ENCODE data around the gene NT5DC1. TPM values are rescaled to one million over a fixed set of nuclear protein-coding genes. Genes with fewer than 3 reads are reported as not detected.

Gene NT5DC1
- total and polyA plus RNA-seq, 10 donors = 7.4 to 47.5 (median 13.6) TPM

DNA sequence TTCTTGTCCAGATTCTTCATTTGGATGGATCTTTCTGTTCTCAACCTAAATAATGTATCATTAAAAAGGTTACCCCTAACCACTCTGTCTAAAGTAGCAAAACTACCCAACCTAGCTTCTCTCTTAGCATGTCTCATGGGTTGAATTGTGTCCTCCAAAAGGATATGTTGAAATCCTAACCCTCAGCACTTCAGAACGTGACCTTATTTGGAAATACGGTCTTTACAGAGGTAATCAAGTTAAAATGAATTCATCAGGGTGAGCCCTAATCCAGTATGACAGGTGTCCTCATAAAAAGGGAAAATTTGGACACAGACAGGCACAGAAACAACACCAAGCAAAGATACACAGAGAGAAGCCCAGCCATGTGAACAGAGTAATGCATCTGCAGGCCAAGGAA is 33.9 kb upstream of the NT5DC1 start:
- H3K36me3 ChIP-seq = no peaks in the 10 kb centered on the region
- intact Hi-C loops (cut with DNase I; ENCODE audit: low total_unique reads) = no loop called here
- 65 to 88% (median 76%) methylated on average over 2 of the region's 2 CpGs for WGBS, 5 donors

DNA sequence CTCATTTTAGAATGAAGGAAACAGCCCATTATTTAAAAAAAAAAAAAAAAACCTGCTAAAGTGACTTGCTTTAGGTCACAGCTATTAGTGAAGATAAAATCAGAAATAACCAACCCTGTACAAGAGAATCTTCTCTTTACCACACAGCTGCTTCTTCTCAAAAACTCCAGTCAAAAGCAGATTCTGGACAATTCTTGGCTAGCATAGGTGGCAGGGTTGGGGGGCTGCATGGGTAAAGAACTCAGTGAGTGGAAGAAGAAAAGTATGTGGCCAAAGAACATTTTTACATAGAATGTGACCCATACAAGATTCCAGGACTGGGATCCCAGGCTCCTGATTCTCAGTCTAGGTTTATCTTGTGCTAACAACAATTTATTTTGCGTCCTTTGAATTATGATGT is 30.6 kb upstream of the NT5DC1 start:
- no peak for DNase-seq
- Histone ChIP-seq H3K9me3 (no peaks in the 10 kb centered on the region), H3K4me1 (no peaks in the 10 kb centered on the region), H3K27ac (no peak overlapping the region), H3K4me3 (no peak overlapping the region), H3K36me3 (no peaks in the 10 kb centered on the region), H3K27me3 (replicated peaks in 1 of 7) (no peaks in the 10 kb centered on the region)
- intact Hi-C loops (cut with DNase I; ENCODE audit: low total_unique reads) = no loop called here
- TF ChIP-seq POLR2AphosphoS5 (IDR thresholded peaks at IDR 0.05) = no peak
- no peak for TF ChIP-seq POLR2A (IDR thresholded peaks at IDR 0.05)
- TF ChIP-seq, protein P1, sequence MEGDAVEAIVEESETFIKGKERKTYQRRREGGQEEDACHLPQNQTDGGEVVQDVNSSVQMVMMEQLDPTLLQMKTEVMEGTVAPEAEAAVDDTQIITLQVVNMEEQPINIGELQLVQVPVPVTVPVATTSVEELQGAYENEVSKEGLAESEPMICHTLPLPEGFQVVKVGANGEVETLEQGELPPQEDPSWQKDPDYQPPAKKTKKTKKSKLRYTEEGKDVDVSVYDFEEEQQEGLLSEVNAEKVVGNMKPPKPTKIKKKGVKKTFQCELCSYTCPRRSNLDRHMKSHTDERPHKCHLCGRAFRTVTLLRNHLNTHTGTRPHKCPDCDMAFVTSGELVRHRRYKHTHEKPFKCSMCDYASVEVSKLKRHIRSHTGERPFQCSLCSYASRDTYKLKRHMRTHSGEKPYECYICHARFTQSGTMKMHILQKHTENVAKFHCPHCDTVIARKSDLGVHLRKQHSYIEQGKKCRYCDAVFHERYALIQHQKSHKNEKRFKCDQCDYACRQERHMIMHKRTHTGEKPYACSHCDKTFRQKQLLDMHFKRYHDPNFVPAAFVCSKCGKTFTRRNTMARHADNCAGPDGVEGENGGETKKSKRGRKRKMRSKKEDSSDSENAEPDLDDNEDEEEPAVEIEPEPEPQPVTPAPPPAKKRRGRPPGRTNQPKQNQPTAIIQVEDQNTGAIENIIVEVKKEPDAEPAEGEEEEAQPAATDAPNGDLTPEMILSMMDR (IDR thresholded peaks at IDR 0.05 in 8 of 11, conservative IDR thresholded peaks at IDR 0.05 in 3 of 11) = no peak
- WGBS, 5 donors = 91 to 97% (median 93%) methylated on average over 1 of the region's 1 CpG

More for the DNA sequence above, 33.9 kb upstream of the NT5DC1 start:
- H3K27me3 ChIP-seq (replicated peaks in 1 of 7) = no peaks in the 10 kb centered on the region
- no peaks in the 10 kb centered on the region for H3K4me1 ChIP-seq
- no peak overlapping the region for H3K27ac ChIP-seq
- DNase-seq = no peak
- TF ChIP-seq POLR2AphosphoS5 (IDR thresholded peaks at IDR 0.05) (no peak), POLR2A (IDR thresholded peaks at IDR 0.05) (no peak)
- TF ChIP-seq, protein P1 (IDR thresholded peaks at IDR 0.05 in 8 of 11, conservative IDR thresholded peaks at IDR 0.05 in 3 of 11) = no peak
- no peaks in the 10 kb centered on the region for H3K9me3 ChIP-seq
- H3K4me3 ChIP-seq = no peak overlapping the region

DNA sequence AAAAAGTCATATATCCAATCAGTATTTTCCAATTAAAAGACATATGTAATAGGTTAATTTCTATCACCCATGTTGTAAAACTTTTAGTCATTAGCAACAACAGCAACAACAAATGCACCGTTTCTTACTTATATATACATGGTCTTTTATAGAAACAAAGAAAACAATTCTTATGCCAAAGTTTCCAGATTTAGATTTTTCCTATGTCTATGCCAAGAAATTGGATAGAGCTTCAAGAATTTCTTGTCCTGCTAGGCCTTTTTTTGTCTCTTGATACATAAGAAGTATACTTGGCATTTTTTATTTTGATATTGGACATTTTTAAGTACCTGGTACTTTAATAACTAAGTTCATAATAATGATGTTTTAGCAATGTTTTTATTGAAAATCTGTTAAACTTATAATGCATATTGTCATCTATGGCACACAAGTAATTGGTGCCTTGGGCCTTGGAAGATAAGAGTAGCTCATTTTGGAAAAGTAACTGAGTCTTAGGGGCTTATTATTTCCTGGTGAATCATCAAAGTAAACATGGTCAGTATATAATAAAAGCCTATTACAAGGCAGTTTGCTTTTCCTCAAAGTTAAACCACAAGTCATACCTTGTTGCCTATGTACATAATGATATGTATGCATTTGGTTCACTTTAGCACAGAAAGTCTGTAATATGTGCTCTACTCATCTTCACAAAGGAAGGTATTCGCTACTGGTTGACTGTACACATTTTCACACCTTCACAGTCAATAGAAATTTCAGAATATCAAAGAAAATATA is 29.9 kb upstream of the NT5DC1 start:
- 80 to 90% (median 85%) methylated on average over 2 of the region's 2 CpGs for WGBS, 5 donors
- Histone ChIP-seq H3K4me1 (no peaks in the 10 kb centered on the region), H3K9me3 (no peaks in the 10 kb centered on the region), H3K27ac (no peak overlapping the region), H3K36me3 (no peaks in the 10 kb centered on the region), H3K27me3 (replicated peaks in 1 of 7) (no peaks in the 10 kb centered on the region), H3K4me3 (no peak overlapping the region)
- intact Hi-C loops (cut with DNase I; ENCODE audit: low total_unique reads) = no loop called here
- TF ChIP-seq POLR2A (IDR thresholded peaks at IDR 0.05) (no peak), POLR2AphosphoS5 (IDR thresholded peaks at IDR 0.05) (no peak)
- TF ChIP-seq, protein P1 (IDR thresholded peaks at IDR 0.05 in 8 of 11, conservative IDR thresholded peaks at IDR 0.05 in 3 of 11) = no peak
- DNase-seq = no peak

DNA sequence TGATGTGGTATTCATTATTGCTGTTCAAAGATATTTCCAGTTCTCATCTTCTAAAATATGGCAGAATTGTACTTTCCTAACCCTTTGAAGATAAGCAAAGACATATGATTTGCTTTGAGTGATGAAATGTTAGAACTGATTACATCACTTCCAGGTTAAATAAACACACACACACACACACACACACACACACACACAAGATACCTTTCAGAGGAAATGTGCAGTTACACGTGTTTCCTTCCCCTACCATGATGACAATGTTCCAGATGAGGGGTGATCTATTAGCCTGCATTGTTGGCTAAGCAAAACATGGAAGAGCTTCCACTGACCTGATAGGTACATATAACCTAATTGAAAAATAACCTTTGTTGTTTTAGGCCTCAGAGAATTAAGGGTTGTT is 28.3 kb upstream of the NT5DC1 start:
- intact Hi-C loops (cut with DNase I; ENCODE audit: low total_unique reads) = no loop called here
- Histone ChIP-seq H3K9me3 (no peaks in the 10 kb centered on the region), H3K27ac (no peak overlapping the region), H3K4me3 (no peak overlapping the region), H3K36me3 (no peaks in the 10 kb centered on the region), H3K27me3 (replicated peaks in 1 of 7) (no peaks in the 10 kb centered on the region), H3K4me1 (no peaks in the 10 kb centered on the region)
- 10 to 28% (median 20%) methylated on average over 1 of the region's 1 CpG for WGBS, 5 donors
- no peak for DNase-seq
- TF ChIP-seq POLR2AphosphoS5 (IDR thresholded peaks at IDR 0.05) = no peak
- TF ChIP-seq POLR2A (IDR thresholded peaks at IDR 0.05) = no peak
- TF ChIP-seq, protein P1 (IDR thresholded peaks at IDR 0.05 in 8 of 11, conservative IDR thresholded peaks at IDR 0.05 in 3 of 11) = no peak

Data from spleen (tissue), 11 donors.